ENCODE data around the gene LPGAT1.
"Not testable (repeated sequence)": the region's sequence is repeated elsewhere in the genome, so short reads cannot be mapped to it uniquely, and the experiment has no call there.

LPGAT1 gene

DNA sequence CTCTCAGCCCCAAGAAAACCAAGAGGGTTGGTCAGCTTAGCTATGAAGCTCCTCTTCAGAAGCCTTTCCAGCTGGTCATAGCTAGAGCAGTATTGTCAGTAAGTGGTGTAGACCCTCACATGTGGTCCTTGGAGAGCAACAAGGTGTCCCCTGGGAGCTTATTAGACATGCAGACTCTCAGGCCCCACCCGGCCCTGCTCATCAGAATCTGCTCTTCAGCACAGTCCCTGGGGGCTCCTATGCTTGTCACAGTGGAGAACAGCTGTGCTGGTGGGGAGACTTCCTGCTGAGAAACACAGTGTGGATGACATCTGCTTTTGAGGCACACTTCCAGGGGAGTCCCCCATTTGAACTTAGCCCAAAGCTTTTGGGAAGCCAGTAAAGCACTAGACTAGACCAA, 133.2 kb downstream of the LPGAT1 start:
- no peak for DNase-seq

DNA sequence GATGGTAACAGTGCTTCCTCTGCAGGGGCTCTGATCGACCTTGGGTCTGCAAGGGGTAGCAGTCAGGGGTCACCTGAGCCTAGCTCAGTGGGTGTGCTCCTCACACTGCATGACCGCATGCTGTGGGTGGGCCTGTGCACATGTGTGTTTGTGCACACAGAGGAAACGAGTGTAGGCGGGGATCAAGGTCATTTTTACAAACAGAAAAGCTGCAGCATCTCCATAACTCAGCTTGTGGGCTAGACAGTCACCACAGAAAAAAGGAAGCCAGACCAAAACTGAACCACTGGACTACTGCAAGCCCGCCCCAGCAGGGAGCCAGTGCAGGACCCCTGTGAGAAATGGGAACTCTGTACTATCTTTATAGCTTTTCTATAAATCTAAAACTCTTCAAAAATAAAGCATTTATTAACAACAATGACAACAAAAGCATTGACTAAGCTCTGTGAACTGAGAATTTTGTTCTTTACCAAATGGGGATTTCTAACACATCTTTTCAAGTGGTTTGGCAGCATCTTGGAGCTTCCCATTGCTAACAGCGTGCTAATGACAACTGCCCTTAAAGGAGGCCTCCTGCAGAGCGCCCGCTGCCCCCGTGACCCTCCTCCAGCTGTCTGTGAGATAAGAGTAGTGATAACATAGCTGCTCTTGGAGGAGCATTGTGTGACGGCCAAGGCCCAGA, 135.3 kb downstream of the LPGAT1 start:
- DNase-seq = no peak

DNA sequence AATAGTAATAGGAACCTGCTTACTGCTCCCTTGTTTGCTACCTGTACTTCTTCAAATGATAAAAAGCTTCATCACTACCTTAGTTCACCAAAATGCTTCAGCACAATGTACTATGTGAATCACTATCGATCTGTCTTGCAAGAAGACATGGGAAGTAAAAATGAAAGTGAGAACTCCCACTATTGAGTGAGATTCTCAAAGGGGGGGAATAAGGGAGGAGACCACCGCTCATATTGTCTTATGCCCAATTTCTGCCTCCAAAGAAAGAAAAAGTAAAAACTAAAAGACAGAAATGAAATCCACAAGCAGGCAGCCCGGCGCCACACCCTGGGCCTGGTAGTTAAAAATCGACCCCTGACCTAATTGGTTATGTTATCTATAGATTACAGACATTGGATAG, 136.7 kb downstream of the LPGAT1 start:
- not testable (repeated sequence) for DNase-seq
